Measurements from ENCODE around the gene HS6ST3.

HS6ST3 gene

GRCh38 chr13:96677029-96677428 is 587.1 kb downstream of the HS6ST3 start:
- no peak for DNase-seq

- DNase-seq = no peak
Observed at GRCh38 chr13:96678801-96679200, 588.9 kb downstream of the HS6ST3 start.

GRCh38 chr13:96680898-96681297 is 591.0 kb downstream of the HS6ST3 start:
- no peak for DNase-seq

- DNase-seq = no peak
Observed at GRCh38 chr13:96681766-96682165, 591.9 kb downstream of the HS6ST3 start.

- DNase-seq = no peak
Observed at GRCh38 chr13:96684469-96684868, 594.6 kb downstream of the HS6ST3 start.

GRCh38 chr13:96684907-96685306 is 595.0 kb downstream of the HS6ST3 start:
- DNase-seq = no peak

DNA sequence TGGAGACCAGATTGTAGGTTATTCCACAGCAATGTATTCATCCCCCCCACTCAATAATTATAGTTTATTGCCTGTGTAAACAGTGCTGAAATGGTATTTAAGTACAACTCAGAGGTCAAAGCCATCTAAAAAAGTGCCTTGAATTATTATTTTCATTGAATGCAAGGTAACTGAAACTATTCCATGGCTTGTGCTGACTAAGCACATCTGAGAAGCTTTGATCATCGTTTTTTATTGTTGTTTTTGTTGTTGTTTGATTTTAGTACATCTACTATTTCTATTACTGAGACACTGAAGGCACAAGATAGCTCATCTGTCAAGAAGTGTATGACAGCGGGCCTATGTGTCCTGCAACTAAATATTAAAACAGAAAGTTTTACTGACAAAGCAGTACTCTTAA is 596.4 kb downstream of the HS6ST3 start:
- DNase-seq = no peak

DNA sequence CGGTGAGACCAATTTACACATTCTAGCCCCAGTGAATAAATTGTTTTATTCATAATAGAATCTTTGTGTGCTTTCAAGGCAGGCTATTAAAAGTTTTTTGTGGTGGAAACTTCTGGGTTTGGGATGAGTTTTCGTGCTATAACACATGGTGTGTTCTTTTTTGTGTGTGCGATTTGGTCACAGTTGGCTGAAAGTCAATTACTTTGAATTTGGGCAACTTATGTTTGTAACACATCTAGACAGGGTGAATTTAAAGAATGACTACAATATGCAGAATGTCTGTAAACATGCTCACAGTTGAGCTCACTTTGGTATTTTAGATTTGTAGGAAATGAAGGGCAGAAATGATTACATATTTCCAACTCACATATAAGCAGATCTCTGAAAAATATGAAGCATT is 597.3 kb downstream of the HS6ST3 start:
- DNase-seq = no peak

- no peak for DNase-seq
Observed at GRCh38 chr13:96690998-96691397, 601.1 kb downstream of the HS6ST3 start.

DNA sequence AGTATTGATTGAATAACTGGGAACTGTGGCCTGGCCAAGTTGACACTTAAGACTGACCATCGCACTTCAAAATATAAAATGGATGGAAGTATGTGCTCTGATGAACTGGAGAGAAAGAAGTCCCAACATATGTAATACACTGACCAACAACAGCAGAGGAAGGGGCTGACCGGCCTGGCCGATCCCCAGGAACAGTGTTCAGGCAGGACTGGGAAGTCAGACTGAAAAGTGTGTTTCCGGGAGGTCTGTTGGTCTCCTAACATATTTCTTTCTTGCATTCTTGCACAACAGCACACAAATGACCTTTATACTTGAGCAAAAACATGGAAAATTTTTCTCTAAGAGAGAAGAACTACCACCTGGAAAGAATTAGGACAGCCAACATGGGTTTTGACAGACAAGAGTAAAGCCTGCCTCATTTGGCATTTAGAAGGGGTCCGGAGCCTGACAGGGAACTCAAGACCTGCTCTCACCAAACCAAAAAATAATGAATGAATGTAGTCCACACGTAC is 606.5 kb downstream of the HS6ST3 start:
- no peak for DNase-seq

GRCh38 chr13:96700657-96701056 is 610.8 kb downstream of the HS6ST3 start:
- DNase-seq = no peak

DNA sequence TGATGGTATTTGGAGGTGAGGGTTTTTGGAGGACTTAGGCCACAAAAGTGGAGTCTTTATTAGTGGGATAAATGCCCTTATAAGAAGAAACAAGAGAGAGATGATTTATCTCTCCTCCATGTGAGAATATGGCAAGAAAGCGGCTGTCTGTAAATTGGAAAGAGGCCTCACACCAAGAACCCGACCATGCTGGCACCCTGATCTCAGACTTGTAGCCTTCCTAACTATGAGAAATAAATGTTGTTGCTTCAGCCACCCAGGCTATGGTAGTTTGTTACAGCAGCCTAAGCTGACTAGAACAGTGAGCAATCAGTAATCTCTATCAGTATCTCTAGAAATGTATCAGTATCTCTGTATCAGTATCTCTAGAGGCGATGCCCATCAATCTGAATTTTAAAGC is 617.2 kb downstream of the HS6ST3 start:
- DNase-seq = no peak

DNA sequence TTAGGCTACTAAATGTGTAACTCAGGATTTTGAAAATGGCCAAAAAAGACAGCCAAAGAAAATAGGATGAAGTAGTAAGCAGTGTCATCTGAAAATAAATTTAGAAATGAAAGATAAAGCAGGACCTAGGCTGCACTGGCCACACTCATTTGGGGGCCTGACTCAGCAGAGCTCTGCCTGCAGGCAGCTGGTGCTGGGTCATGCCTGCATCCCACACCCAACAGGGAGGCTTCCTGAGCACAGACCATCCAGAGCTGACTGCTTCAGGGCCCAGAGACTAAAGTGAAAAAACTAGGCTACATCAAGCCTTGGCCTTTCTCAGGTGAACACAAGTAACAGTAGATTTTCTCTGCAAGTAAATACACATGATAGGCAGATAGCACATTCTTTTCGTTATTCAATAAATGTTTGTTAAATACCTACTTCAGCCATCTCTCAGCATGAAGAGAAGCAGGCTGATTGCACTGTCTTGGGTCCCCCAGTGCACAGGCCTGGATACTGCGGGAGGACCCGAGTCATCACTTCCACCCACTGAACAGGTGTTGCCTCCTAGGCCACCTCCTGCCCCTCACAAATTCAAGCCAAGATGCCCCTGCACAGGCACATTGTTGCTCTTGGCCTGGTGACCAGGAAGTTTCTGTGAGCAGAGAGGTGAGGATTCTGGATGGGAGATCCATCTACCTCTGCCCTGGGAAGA is 620.4 kb downstream of the HS6ST3 start:
- no peak for DNase-seq

DNA sequence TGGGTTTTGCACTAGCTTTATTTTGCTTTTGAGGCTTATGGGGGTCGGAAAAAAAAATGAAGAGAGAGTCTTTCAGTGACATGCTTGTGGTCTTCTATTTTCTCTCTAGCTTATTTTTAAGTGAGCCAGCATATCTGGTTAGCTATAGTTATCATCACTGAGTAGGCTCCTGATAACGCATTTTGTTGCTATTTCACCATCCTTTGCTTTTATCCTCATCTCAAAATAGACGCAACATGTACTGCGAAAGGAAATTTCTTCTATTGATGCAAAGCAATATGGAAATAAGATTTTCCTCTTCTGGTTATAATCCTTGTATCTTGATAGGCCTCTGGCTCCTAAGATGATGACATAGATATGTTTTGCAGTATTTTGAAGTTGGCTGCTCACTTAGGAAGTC is 630.5 kb downstream of the HS6ST3 start:
- DNase-seq = no peak

GRCh38 chr13:96726651-96727050 is 636.7 kb downstream of the HS6ST3 start:
- DNase-seq = no peak

DNA sequence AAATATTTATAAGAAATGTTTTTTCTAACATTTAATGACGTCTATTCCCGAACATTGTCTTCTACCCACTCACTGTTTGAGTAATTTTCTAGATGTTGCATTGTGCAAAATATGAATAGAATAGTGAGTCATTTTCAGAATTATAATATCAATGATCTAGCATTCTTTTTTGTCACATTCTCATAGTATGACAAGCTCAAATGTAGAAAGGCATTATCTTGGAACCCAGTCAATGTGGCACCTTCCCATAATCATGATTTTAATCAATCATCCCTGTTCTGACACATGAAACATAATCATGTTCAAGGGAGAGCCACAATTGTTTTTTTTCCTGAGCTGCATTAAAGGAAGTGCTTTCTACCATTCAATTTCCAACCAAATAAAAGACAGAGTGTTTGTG is 638.6 kb downstream of the HS6ST3 start:
- DNase-seq = no peak

- DNase-seq = no peak
Observed at GRCh38 chr13:96730676-96731075, 640.8 kb downstream of the HS6ST3 start.

- DNase-seq = no peak
Observed at GRCh38 chr13:96734499-96734898, 644.6 kb downstream of the HS6ST3 start.

DNA sequence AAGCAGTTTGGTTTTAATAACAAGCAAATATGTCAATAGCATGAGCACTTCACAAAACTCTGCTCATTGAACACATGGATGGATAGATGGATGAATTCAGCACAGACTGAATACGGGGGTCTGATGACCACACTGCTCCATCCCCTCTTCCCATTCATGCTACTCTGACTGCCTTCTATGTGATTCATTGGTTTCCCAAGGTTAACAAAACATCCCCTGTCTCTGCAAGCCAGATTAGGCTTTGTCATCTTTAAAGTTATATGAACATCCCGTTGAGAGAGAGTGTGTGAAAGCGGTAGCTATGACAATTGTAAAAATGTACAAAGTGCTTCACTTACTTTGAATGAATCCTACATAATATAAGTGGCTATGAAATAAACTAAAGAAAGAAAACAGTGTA is 651.9 kb downstream of the HS6ST3 start:
- no peak for DNase-seq

- no peak for DNase-seq
Observed at GRCh38 chr13:96743296-96744089, 653.6 kb downstream of the HS6ST3 start.

- no peak for DNase-seq
Observed at GRCh38 chr13:96744367-96745331, 654.7 kb downstream of the HS6ST3 start.

- no peak for DNase-seq
Observed at GRCh38 chr13:96746886-96747285, 657.0 kb downstream of the HS6ST3 start.

GRCh38 chr13:96749825-96750224 is 659.9 kb downstream of the HS6ST3 start:
- DNase-seq = no peak

All from AML-193 (cell line).